ENCODE measurements around the gene BLACAT1. TPM values are rescaled to one million over a fixed set of nuclear protein-coding genes. Genes with fewer than 3 reads are reported as not detected.

BLACAT1 gene
- total RNA-seq, 4 donors from 2014 or later, result 0.44 TPM; not detected in 3

DNA sequence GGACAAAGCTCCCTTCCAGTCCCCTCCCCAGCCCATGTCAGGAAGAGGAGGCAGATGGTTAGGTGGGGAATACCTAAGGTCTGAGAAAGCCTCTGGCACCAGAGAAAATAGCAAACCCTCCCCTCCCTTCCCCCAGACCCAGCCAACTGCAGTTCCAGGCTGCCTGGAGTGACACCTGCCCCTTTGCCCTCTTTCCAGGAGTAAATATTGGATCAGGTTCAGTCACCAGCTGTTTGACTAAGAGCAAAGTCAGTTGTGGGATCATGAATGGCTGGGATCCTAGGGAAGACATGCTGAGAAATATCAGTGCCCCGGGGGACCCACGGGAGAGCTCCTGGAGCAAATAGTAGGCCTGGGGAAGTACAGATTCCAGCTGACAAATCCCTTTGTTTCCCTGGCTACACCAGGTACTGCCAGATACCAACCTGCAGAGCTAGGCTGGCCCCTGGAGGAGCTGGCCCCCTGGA, 36.4 kb upstream of the BLACAT1 start:
- Histone ChIP-seq H3K36me3 (no peaks in the 10 kb centered on the region), H3K4me3 (no peak overlapping the region), H3K9me3 (no peaks in the 10 kb centered on the region), H3K27ac (no peak overlapping the region), H3K4me1 (peaks cover 0 to 25% (median 11%) of the 10 kb centered on the region in 4 donors), H3K27me3 (peaks cover 0 to 30% of the 10 kb centered on the region in 2 donors)
- TF ChIP-seq POLR2A (IDR thresholded peaks at IDR 0.05) (no peak), EP300 (IDR thresholded peaks at IDR 0.05) (no peak)
- TF ChIP-seq, protein P1, sequence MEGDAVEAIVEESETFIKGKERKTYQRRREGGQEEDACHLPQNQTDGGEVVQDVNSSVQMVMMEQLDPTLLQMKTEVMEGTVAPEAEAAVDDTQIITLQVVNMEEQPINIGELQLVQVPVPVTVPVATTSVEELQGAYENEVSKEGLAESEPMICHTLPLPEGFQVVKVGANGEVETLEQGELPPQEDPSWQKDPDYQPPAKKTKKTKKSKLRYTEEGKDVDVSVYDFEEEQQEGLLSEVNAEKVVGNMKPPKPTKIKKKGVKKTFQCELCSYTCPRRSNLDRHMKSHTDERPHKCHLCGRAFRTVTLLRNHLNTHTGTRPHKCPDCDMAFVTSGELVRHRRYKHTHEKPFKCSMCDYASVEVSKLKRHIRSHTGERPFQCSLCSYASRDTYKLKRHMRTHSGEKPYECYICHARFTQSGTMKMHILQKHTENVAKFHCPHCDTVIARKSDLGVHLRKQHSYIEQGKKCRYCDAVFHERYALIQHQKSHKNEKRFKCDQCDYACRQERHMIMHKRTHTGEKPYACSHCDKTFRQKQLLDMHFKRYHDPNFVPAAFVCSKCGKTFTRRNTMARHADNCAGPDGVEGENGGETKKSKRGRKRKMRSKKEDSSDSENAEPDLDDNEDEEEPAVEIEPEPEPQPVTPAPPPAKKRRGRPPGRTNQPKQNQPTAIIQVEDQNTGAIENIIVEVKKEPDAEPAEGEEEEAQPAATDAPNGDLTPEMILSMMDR (IDR thresholded peaks at IDR 0.05), result no peak
- DNase-seq (ENCODE audit: low spot score in 2 of 2), result no peak
- 75% methylated on average over 2 of the region's 2 CpGs; no CpG with 5 or more reads in 1 of the 2 donors for WGBS, 2 donors

DNA sequence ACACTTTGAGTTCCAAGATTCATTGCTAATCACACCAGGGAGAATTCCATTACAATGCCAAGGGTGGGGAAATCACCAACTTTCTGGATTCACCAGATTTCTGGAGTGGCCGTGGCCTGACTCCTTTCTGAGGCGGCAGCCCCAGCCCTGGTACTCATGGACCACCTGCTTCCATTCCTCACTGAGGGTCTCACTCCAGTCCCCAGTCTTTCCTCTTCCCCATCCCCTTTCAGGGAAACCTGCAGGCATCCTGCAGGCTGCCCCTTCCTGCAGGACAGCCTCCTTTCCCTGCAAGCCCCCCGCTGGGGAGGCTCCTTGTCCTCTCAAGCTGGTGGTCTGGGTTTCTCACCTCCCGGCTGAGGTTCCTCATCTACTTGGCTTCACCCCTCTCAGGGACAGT, 35.9 kb upstream of the BLACAT1 start:
- Histone ChIP-seq H3K27ac (no peak overlapping the region), H3K36me3 (no peaks in the 10 kb centered on the region), H3K9me3 (no peaks in the 10 kb centered on the region), H3K27me3 (peaks cover 0 to 35% of the 10 kb centered on the region in 2 donors), H3K4me1 (peaks cover 0 to 25% (median 11%) of the 10 kb centered on the region in 4 donors), H3K4me3 (no peak overlapping the region)
- TF ChIP-seq, protein P1 (IDR thresholded peaks at IDR 0.05), result no peak
- TF ChIP-seq POLR2A (IDR thresholded peaks at IDR 0.05), result no peak
- TF ChIP-seq EP300 (IDR thresholded peaks at IDR 0.05), result no peak
- WGBS, 2 donors, result 77 to 81% methylated on average over 3 of the region's 4 CpGs
- DNase-seq (ENCODE audit: low spot score in 2 of 2), result no peak

DNA sequence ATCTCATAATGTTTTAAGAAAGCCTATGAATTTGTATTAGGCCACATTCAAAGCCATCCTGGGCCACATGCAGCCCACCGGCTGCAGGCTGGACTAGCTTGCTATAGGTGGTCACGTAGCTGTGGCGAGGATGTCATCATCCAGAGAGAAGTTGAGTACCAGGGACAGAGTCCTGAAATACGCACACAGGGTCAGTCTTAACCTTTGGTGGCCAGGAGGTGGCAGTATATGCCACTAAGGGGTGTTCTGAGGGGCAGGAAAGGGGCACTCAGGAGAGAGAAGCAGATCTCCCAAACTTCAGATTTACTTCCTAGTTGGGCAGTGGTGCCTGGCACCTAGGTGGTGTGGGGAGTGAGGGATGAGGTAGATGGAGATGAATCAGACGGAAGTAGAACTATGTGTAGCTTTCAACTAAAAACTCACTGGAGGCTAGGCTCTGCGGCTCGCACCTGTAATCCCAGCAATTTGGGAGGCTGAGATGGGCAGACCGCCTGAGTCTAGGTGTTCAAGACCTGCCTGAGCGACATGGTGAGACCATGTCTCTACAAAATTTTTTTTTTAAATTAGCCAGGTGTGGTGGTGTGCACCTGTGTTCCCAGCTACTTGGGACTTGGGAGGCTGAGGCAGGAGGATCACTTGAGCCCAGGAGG, 32.4 kb upstream of the BLACAT1 start:
- peaks cover 0 to 64% of the 10 kb centered on the region in 2 donors for H3K27me3 ChIP-seq
- H3K27ac ChIP-seq, result no peak overlapping the region
- H3K36me3 ChIP-seq, result no peaks in the 10 kb centered on the region
- peak in 1 of 2 donors; percentile 15 for DNase-seq (ENCODE audit: low spot score in 2 of 2)
- WGBS, 2 donors, result 38 to 47% methylated on average over 9 of the region's 9 CpGs
- TF ChIP-seq EP300 (IDR thresholded peaks at IDR 0.05) (no peak), POLR2A (IDR thresholded peaks at IDR 0.05) (no peak)
- TF ChIP-seq, protein P1 (IDR thresholded peaks at IDR 0.05), result peak; percentile 63 to 77 (median 72)
- no peaks in the 10 kb centered on the region for H3K9me3 ChIP-seq
- no peak overlapping the region for H3K4me3 ChIP-seq
- peaks cover 0 to 21% (median 5%) of the 10 kb centered on the region in 4 donors for H3K4me1 ChIP-seq

DNA sequence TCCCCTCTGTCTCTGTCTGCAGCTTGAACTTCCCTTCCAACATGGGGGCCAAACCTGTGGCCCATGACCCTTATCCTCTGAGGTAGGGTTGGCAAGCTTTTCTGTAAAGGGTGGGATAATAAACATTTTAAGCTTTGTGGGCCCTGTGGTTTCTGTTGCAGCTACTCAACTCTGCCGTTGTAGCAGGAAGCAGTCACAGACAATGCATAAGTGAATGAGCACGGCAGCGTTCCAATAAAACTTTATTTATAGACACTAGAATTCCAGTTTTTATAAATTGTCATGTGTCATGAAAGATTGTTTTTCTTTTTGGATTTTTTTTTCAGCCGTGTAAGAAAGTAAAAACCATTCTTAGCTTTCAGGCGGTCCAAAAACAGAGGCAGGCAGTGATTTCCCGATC, 30.4 kb upstream of the BLACAT1 start:
- H3K36me3 ChIP-seq, result no peaks in the 10 kb centered on the region
- no peak for DNase-seq (ENCODE audit: low spot score in 2 of 2)
- H3K27me3 ChIP-seq, result peaks cover 0 to 70% of the 10 kb centered on the region in 2 donors
- H3K4me3 ChIP-seq, result no peak overlapping the region
- 89 to 90% methylated on average over 6 of the region's 6 CpGs for WGBS, 2 donors
- no peaks in the 10 kb centered on the region for H3K9me3 ChIP-seq
- peaks cover 0 to 6% (median 0%) of the 10 kb centered on the region in 4 donors for H3K4me1 ChIP-seq
- H3K27ac ChIP-seq, result no peak overlapping the region
- no peak for TF ChIP-seq POLR2A (IDR thresholded peaks at IDR 0.05)
- no peak for TF ChIP-seq EP300 (IDR thresholded peaks at IDR 0.05)
- TF ChIP-seq, protein P1 (IDR thresholded peaks at IDR 0.05), result no peak

Measured in tibial nerve (tissue), 4 donors.